ENCODE data around the gene RTL1.

Gene RTL1

DNA sequence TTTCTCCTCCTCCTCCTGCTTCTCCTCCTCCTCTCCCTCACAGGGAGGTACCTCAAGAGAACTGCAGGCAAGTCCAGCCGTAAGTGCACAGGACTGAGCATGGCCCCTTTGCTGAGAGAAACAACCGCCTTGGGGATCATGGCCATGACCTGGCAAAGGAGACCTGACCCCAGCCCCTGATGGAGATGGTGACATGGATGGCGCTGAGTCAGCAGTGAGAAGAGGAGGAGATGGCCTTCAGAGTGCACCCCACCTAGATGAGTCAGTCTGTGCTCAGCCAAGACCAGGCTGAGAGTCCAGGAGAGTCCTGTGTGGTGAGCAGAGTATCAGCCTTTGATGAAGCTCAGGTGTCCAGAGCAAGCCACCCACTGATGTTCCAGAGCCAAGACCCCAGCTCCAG lies 41.2 kb downstream of the RTL1 start:
- Histone ChIP-seq H4K8ac (ENCODE audit: low read depth, low read length) (no peak overlapping the region), H4K5ac (ENCODE audit: low read length) (no peak overlapping the region), H2BK120ac (ENCODE audit: low read depth, low read length) (no peak overlapping the region), H3K36me3 (ENCODE audit: control insufficient read depth, insufficient read depth, low read length) (no peaks in the 10 kb centered on the region), H3K9ac (ENCODE audit: low read length) (no peak overlapping the region), H3K18ac (ENCODE audit: low read length) (no peak overlapping the region), H3K4me3 (ENCODE audit: low read length) (no peak overlapping the region), H3K27me3 (ENCODE audit: insufficient read depth, low read length, poor library complexity) (no peaks in the 10 kb centered on the region), H3K4me2 (ENCODE audit: low read length) (no peak overlapping the region), H3K23ac (ENCODE audit: low read length) (no peak overlapping the region), H3K79me2 (ENCODE audit: control insufficient read depth, insufficient read depth, low read length) (no peaks in the 10 kb centered on the region), H3K4me1 (ENCODE audit: control insufficient read depth, low read depth, low read length) (no peaks in the 10 kb centered on the region), H3K4ac (ENCODE audit: low read depth, low read length) (no peak overlapping the region), H2BK15ac (replicated peaks; ENCODE audit: low read depth) (no peak overlapping the region), H3K27ac (ENCODE audit: low read depth, low read length) (no peak overlapping the region), H3K56ac (ENCODE audit: low read length) (no peak overlapping the region), H2BK5ac (ENCODE audit: low read length) (no peak overlapping the region), H3K79me1 (ENCODE audit: low read length) (no peaks in the 10 kb centered on the region), H2AK5ac (ENCODE audit: low read length) (no peak overlapping the region)
- WGBS (ENCODE audit: extremely low coverage, insufficient coverage, low lambda C conversion rate) = no CpG with 5 or more reads among the region's 3 CpGs
- no peak for DNase-seq

DNA sequence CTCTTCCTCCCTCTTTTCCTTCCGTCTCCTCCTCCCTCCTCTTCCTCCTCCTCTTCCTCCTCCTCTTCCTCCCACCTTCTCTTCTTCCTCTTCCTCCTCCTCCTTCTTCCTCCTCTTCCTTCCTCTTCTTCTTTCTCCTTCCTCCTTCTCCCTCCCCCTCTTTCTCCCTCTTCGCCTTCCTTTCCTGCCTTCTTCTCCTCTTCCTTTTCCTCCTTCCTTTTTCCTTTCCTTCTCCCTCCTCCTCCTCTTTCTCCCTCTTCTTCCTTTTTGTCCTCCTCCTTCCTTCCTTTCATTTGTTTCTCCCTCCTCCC lies 41.6 kb downstream of the RTL1 start:
- Histone ChIP-seq H3K4me3 (ENCODE audit: low read length) (no peak overlapping the region), H2BK15ac (replicated peaks; ENCODE audit: low read depth) (no peak overlapping the region), H3K18ac (ENCODE audit: low read length) (no peak overlapping the region), H3K27ac (ENCODE audit: low read depth, low read length) (no peak overlapping the region), H3K23ac (ENCODE audit: low read length) (no peak overlapping the region), H3K79me1 (ENCODE audit: low read length) (no peaks in the 10 kb centered on the region), H3K9ac (ENCODE audit: low read length) (no peak overlapping the region), H3K27me3 (ENCODE audit: insufficient read depth, low read length, poor library complexity) (no peaks in the 10 kb centered on the region), H3K4ac (ENCODE audit: low read depth, low read length) (no peak overlapping the region), H3K79me2 (ENCODE audit: control insufficient read depth, insufficient read depth, low read length) (no peaks in the 10 kb centered on the region), H3K56ac (ENCODE audit: low read length) (no peak overlapping the region), H4K5ac (ENCODE audit: low read length) (no peak overlapping the region), H2BK5ac (ENCODE audit: low read length) (no peak overlapping the region), H2BK120ac (ENCODE audit: low read depth, low read length) (no peak overlapping the region), H3K4me2 (ENCODE audit: low read length) (no peak overlapping the region), H3K4me1 (ENCODE audit: control insufficient read depth, low read depth, low read length) (no peaks in the 10 kb centered on the region), H2AK5ac (ENCODE audit: low read length) (no peak overlapping the region), H3K36me3 (ENCODE audit: control insufficient read depth, insufficient read depth, low read length) (no peaks in the 10 kb centered on the region), H4K8ac (ENCODE audit: low read depth, low read length) (no peak overlapping the region)
- DNase-seq = no peak
- WGBS (ENCODE audit: extremely low coverage, insufficient coverage, low lambda C conversion rate) = no CpG with 5 or more reads among the region's 2 CpGs

DNA sequence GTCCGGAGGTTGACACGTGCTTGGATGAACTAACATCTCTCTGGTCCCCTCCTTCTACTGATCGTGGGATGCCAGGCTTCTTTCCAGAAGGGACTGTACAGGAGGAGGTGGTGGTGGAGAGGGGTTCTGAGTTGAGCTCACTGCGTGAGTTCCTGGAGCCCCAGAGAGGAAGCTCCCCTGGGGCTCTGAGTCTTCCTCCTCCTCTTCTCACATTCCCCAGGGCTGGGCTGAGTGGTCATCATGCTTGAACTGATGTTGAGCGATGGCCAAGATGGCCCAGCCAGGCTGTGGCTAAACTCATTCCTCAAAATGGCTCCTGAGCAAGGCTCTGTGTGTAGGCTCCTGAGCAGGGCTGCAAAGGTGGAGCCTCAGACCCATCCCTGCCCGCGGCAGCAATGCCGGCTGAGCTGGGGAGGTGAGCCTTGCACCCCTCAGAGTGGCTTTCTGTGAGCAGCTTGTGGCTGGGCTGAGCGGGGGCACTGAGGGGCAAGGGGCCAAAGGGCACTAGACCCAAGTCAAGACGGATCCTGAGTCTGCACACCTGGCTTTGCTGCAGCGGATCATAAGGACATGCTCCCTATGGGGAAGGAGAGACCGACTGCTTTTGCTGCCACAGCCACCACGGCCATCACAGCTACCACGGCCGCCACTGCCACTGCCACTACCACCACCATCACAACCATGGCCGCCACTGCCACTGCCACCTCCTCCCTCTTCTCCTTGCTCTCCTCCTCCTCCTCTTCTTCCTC lies 42.2 kb downstream of the RTL1 start:
- Histone ChIP-seq H4K8ac (ENCODE audit: low read depth, low read length) (no peak overlapping the region), H3K4me1 (ENCODE audit: control insufficient read depth, low read depth, low read length) (no peaks in the 10 kb centered on the region), H2BK120ac (ENCODE audit: low read depth, low read length) (no peak overlapping the region), H3K79me1 (ENCODE audit: low read length) (no peaks in the 10 kb centered on the region), H3K18ac (ENCODE audit: low read length) (no peak overlapping the region), H3K36me3 (ENCODE audit: control insufficient read depth, insufficient read depth, low read length) (no peaks in the 10 kb centered on the region), H3K4ac (ENCODE audit: low read depth, low read length) (no peak overlapping the region), H3K4me2 (ENCODE audit: low read length) (no peak overlapping the region), H3K56ac (ENCODE audit: low read length) (no peak overlapping the region), H4K5ac (ENCODE audit: low read length) (no peak overlapping the region), H3K4me3 (ENCODE audit: low read length) (no peak overlapping the region), H3K27me3 (ENCODE audit: insufficient read depth, low read length, poor library complexity) (no peaks in the 10 kb centered on the region), H3K23ac (ENCODE audit: low read length) (no peak overlapping the region), H3K27ac (ENCODE audit: low read depth, low read length) (no peak overlapping the region), H2AK5ac (ENCODE audit: low read length) (no peak overlapping the region), H3K9ac (ENCODE audit: low read length) (no peak overlapping the region), H2BK15ac (replicated peaks; ENCODE audit: low read depth) (no peak overlapping the region), H2BK5ac (ENCODE audit: low read length) (no peak overlapping the region), H3K79me2 (ENCODE audit: control insufficient read depth, insufficient read depth, low read length) (no peaks in the 10 kb centered on the region)
- no peak for DNase-seq
- no CpG with 5 or more reads among the region's 16 CpGs for WGBS (ENCODE audit: extremely low coverage, insufficient coverage, low lambda C conversion rate)

DNA sequence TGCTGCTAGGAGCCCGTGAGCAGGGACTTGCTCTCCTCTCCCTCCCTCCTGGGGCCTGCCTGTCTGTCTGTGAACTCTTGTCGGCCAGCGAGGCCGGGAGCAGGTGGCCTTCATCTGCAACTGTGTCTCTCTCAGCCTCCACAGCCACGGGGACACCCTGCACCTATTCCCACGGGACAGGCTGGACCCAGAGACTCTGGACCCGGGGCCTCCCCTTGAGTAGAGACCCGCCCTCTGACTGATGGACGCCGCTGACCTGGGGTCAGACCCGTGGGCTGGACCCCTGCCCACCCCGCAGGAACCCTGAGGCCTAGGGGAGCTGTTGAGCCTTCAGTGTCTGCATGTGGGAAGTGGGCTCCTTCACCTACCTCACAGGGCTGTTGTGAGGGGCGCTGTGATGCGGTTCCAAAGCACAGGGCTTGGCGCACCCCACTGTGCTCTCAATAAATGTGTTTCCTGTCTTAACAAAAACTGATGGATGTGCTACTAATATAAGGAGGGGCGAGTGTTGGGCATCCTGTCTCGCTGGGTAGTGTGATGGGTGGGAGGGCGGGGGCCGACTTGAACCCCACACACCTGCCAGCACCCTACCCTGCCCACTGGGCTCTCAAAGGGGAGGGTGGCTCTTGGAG lies 42.9 kb downstream of the RTL1 start:
- no CpG with 5 or more reads among the region's 19 CpGs for WGBS (ENCODE audit: extremely low coverage, insufficient coverage, low lambda C conversion rate)
- H3K4me1 ChIP-seq (ENCODE audit: control insufficient read depth, low read depth, low read length) = no peaks in the 10 kb centered on the region
- DNase-seq = no peak

DNA sequence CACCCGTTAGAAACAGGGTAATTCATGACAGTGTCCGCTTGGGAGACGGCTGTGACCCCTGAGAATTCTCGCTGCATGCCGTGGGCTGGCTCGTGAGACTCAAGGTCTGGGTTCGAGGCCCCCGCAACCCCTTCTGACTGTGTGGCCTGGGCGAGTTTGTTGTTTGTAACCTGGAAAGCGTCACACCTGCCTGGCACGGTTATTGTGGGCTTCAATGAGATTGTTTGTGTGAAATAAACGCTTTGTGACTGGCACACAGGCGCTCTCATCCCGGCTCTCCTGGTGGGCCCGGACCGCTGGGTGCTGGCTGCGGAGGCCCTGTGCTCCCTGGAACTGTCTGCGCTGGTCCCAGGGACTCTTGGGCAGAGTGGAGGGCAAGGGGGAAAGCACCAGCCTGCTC lies 43.7 kb downstream of the RTL1 start:
- H3K4me2 ChIP-seq (ENCODE audit: low read length) = no peak overlapping the region
- no peak overlapping the region for H4K8ac ChIP-seq (ENCODE audit: low read depth, low read length)
- DNase-seq = no peak
- no peaks in the 10 kb centered on the region for H3K79me1 ChIP-seq (ENCODE audit: low read length)
- no peak overlapping the region for H3K56ac ChIP-seq (ENCODE audit: low read length)
- no peaks in the 10 kb centered on the region for H3K27me3 ChIP-seq (ENCODE audit: insufficient read depth, low read length, poor library complexity)
- no CpG with 5 or more reads among the region's 18 CpGs for WGBS (ENCODE audit: extremely low coverage, insufficient coverage, low lambda C conversion rate)
- no peak overlapping the region for H3K4me3 ChIP-seq (ENCODE audit: low read length)
- H4K5ac ChIP-seq (ENCODE audit: low read length) = no peak overlapping the region
- no peak overlapping the region for H3K23ac ChIP-seq (ENCODE audit: low read length)
- H2BK15ac ChIP-seq (replicated peaks; ENCODE audit: low read depth) = no peak overlapping the region
- H3K4me1 ChIP-seq (ENCODE audit: control insufficient read depth, low read depth, low read length) = no peaks in the 10 kb centered on the region
- H3K36me3 ChIP-seq (ENCODE audit: control insufficient read depth, insufficient read depth, low read length) = no peaks in the 10 kb centered on the region
- no peak overlapping the region for H2BK5ac ChIP-seq (ENCODE audit: low read length)
- H2AK5ac ChIP-seq (ENCODE audit: low read length) = no peak overlapping the region
- no peaks in the 10 kb centered on the region for H3K79me2 ChIP-seq (ENCODE audit: control insufficient read depth, insufficient read depth, low read length)
- H3K9ac ChIP-seq (ENCODE audit: low read length) = no peak overlapping the region
- no peak overlapping the region for H3K18ac ChIP-seq (ENCODE audit: low read length)
- H2BK120ac ChIP-seq (ENCODE audit: low read depth, low read length) = no peak overlapping the region
- no peak overlapping the region for H3K27ac ChIP-seq (ENCODE audit: low read depth, low read length)
- H3K4ac ChIP-seq (ENCODE audit: low read depth, low read length) = no peak overlapping the region

More for the DNA sequence above, 42.9 kb downstream of the RTL1 start:
- Histone ChIP-seq H3K36me3 (ENCODE audit: control insufficient read depth, insufficient read depth, low read length) (no peaks in the 10 kb centered on the region), H3K27ac (ENCODE audit: low read depth, low read length) (no peak overlapping the region), H3K4ac (ENCODE audit: low read depth, low read length) (no peak overlapping the region), H2AK5ac (ENCODE audit: low read length) (no peak overlapping the region), H2BK5ac (ENCODE audit: low read length) (no peak overlapping the region), H3K18ac (ENCODE audit: low read length) (no peak overlapping the region), H4K8ac (ENCODE audit: low read depth, low read length) (no peak overlapping the region), H3K27me3 (ENCODE audit: insufficient read depth, low read length, poor library complexity) (no peaks in the 10 kb centered on the region), H3K4me2 (ENCODE audit: low read length) (no peak overlapping the region), H3K79me2 (ENCODE audit: control insufficient read depth, insufficient read depth, low read length) (no peaks in the 10 kb centered on the region), H3K9ac (ENCODE audit: low read length) (no peak overlapping the region), H2BK15ac (replicated peaks; ENCODE audit: low read depth) (no peak overlapping the region), H3K23ac (ENCODE audit: low read length) (no peak overlapping the region), H2BK120ac (ENCODE audit: low read depth, low read length) (no peak overlapping the region), H3K79me1 (ENCODE audit: low read length) (no peaks in the 10 kb centered on the region), H3K56ac (ENCODE audit: low read length) (no peak overlapping the region), H4K5ac (ENCODE audit: low read length) (no peak overlapping the region), H3K4me3 (ENCODE audit: low read length) (no peak overlapping the region)

DNA sequence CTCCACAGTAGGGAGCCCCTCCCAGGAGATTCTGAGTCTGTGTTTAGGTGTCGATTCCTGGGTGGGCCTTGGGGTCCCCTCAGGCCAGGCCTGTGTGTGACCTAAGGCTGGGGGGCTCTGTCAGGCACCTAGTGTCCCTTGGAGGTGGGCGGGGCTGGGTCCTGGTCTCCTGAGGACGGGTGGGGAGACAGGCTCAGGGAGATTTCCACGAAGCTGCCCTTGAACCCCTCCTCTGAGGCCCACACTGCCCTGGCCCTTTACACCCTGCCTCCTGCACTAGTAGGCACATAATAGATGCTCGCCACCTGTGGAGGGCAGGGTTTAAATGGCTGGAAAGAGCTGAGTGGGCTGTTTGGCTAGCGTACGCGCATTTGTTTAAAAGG lies 44.7 kb downstream of the RTL1 start:
- no peaks in the 10 kb centered on the region for H3K79me1 ChIP-seq (ENCODE audit: low read length)
- H2BK5ac ChIP-seq (ENCODE audit: low read length) = no peak overlapping the region
- H4K8ac ChIP-seq (ENCODE audit: low read depth, low read length) = no peak overlapping the region
- no peaks in the 10 kb centered on the region for H3K4me1 ChIP-seq (ENCODE audit: control insufficient read depth, low read depth, low read length)
- H3K18ac ChIP-seq (ENCODE audit: low read length) = no peak overlapping the region
- H3K4me3 ChIP-seq (ENCODE audit: low read length) = no peak overlapping the region
- H3K4me2 ChIP-seq (ENCODE audit: low read length) = no peak overlapping the region
- H2AK5ac ChIP-seq (ENCODE audit: low read length) = no peak overlapping the region
- no peak overlapping the region for H4K5ac ChIP-seq (ENCODE audit: low read length)
- no peak overlapping the region for H2BK120ac ChIP-seq (ENCODE audit: low read depth, low read length)
- H3K27ac ChIP-seq (ENCODE audit: low read depth, low read length) = no peak overlapping the region
- H3K36me3 ChIP-seq (ENCODE audit: control insufficient read depth, insufficient read depth, low read length) = no peaks in the 10 kb centered on the region
- H3K27me3 ChIP-seq (ENCODE audit: insufficient read depth, low read length, poor library complexity) = no peaks in the 10 kb centered on the region
- WGBS (ENCODE audit: extremely low coverage, insufficient coverage, low lambda C conversion rate) = no CpG with 5 or more reads among the region's 8 CpGs
- no peak overlapping the region for H3K23ac ChIP-seq (ENCODE audit: low read length)
- no peak overlapping the region for H2BK15ac ChIP-seq (replicated peaks; ENCODE audit: low read depth)
- no peak overlapping the region for H3K56ac ChIP-seq (ENCODE audit: low read length)
- no peak overlapping the region for H3K9ac ChIP-seq (ENCODE audit: low read length)
- H3K4ac ChIP-seq (ENCODE audit: low read depth, low read length) = no peak overlapping the region
- DNase-seq = no peak
- no peaks in the 10 kb centered on the region for H3K79me2 ChIP-seq (ENCODE audit: control insufficient read depth, insufficient read depth, low read length)
